ENCODE data around the gene FAM186B.

GRCh38 chr12:49651855-49652254 is 46.4 kb upstream of the FAM186B start:
- TF ChIP-seq CTCF (IDR thresholded peaks at IDR 0.05) (no peak), POLR2A (IDR thresholded peaks at IDR 0.05) (no peak)
